Keratinocyte (primary cell): Measurements from ENCODE around the gene GMPR2. TPM values are rescaled to one million over a fixed set of nuclear protein-coding genes. Genes with fewer than 3 reads are reported as not detected.

Source experiments
- DNase-seq: peaks from one replicate; pipeline ENCODE4 v3.0.0-alpha.2; 2011; ENCODE audit warnings: low read depth, missing footprints, low spot score
- FAIRE-seq: peaks from 2 replicates; lab custom pipeline; 2011; peaks lifted over from hg19 to GRCh38; lab: Jason Lieb, UNC
- H2AFZ ChIP-seq: 2 replicates; pipeline ENCODE4 v1.6.0; 2012; ENCODE audit warnings: low read length, control low read depth, inconsistent platforms; ENCODE audit not compliant: control insufficient read depth
- H3K27ac ChIP-seq: 2 replicates; pipeline ENCODE4 v1.5.1; 2011; ENCODE audit warnings: low read length; ENCODE audit not compliant: control insufficient read depth, insufficient read depth
- H3K27me3 ChIP-seq: 3 replicates; pipeline ENCODE4 v1.6.0; 2011; ENCODE audit warnings: low read length; ENCODE audit not compliant: control insufficient read depth, insufficient read depth; ENCODE audit errors: extremely low read depth
- H3K36me3 ChIP-seq, 2 experiments: 2 replicates in 1 of 2; 3 replicates in 1 of 2; pipeline ENCODE4 v1.5.1; 2011; ENCODE audit warnings: low read length in 2 of 2, mild to moderate bottlenecking in 1 of 2; ENCODE audit not compliant: control insufficient read depth in 2 of 2, insufficient read depth in 2 of 2; ENCODE audit errors: extremely low read depth in 1 of 2
- H3K4me1 ChIP-seq: 3 replicates; pipeline ENCODE4 v1.5.1; 2011; ENCODE audit warnings: low read length; ENCODE audit not compliant: control insufficient read depth, insufficient read depth; ENCODE audit errors: extremely low read depth
- H3K4me2 ChIP-seq: 3 replicates; pipeline ENCODE4 v1.6.0; 2011; ENCODE audit warnings: low read depth, low read length; ENCODE audit not compliant: control insufficient read depth, insufficient read depth; ENCODE audit errors: extremely low read depth
- H3K4me3 ChIP-seq, 3 experiments: fragments of 200-600 bp in 1 of 3; sonication (generic) in 1 of 3; 2 replicates in 2 of 3; 3 replicates in 1 of 3; pipeline ENCODE4 v1.5.1; 2011 to 2016; ENCODE audit warnings: low read length in 3 of 3, mild to moderate bottlenecking in 3 of 3, control low read depth in 2 of 3, inconsistent platforms in 1 of 3, low read depth in 1 of 3, mixed read lengths in 1 of 3, mixed run types in 1 of 3, moderate library complexity in 1 of 3; ENCODE audit not compliant: control insufficient read depth in 2 of 3, insufficient read depth in 2 of 3; ENCODE audit errors: extremely low read depth in 1 of 3
- H3K79me2 ChIP-seq: 2 replicates; pipeline ENCODE4 v1.6.0; 2012; ENCODE audit warnings: low read length; ENCODE audit not compliant: control insufficient read depth, insufficient read depth
- H3K9ac ChIP-seq: 3 replicates; pipeline ENCODE4 v1.6.0; 2011; ENCODE audit warnings: low read length; ENCODE audit not compliant: control insufficient read depth, insufficient read depth; ENCODE audit errors: extremely low read depth
- H3K9me1 ChIP-seq: 3 replicates; pipeline ENCODE4 v1.6.0; 2011; ENCODE audit warnings: low read length; ENCODE audit not compliant: control insufficient read depth, insufficient read depth; ENCODE audit errors: extremely low read depth
- H3K9me3 ChIP-seq: 2 replicates; pipeline ENCODE4 v1.5.1; 2012; ENCODE audit warnings: low read depth, low read length; ENCODE audit not compliant: control insufficient read depth
- H4K20me1 ChIP-seq: 3 replicates; pipeline ENCODE4 v1.6.0; 2011; ENCODE audit warnings: low read length; ENCODE audit not compliant: control insufficient read depth, insufficient read depth; ENCODE audit errors: extremely low read depth
- CTCF ChIP-seq, 3 experiments: IDR thresholded peaks in 1 of 3; conservative IDR thresholded peaks in 1 of 3; optimal IDR thresholded peaks in 1 of 3; 2 replicates in 2 of 3; 3 replicates in 1 of 3; pipeline versions ENCODE3 to v1.5.1; 2011; ENCODE audit warnings: low read length in 3 of 3, mild to moderate bottlenecking in 3 of 3, moderate library complexity in 2 of 3, control low read depth in 1 of 3, inconsistent platforms in 1 of 3; ENCODE audit not compliant: insufficient read depth in 2 of 3; ENCODE audit errors: extremely low read depth in 1 of 3
- EZH2 ChIP-seq: IDR thresholded peaks from one replicate; pipeline ENCODE4 v1.6.1; 2012; ENCODE audit warnings: inconsistent platforms, mild to moderate bottlenecking, low read length, moderate library complexity
- dilution Hi-C: fragments of 300-500 bp; cut with MboI; formaldehyde crosslinking; loops from one replicate; pipeline ENCODE4 v1.7.0; 2020; ENCODE audit warnings: low sequenced_read_pairs; ENCODE audit not compliant: extremely low pct_ligation_motif_present
- polyA plus RNA-seq, 5 experiments: library from polyadenylated mRNA; depleted of rRNA in 3 of 5; stranded (reverse) in 3 of 5; stranded (forward) in 1 of 5; unstranded in 1 of 5; fragments of >200 nt; gene quantifications; 1 replicate in 1 of 5; 2 replicates in 3 of 5; 3 replicates in 1 of 5; pipeline versions ENCODE4 v1.2.1 to v1.2.3, GENCODE V29; 2011 to 2012; ENCODE audit warnings: missing spikeins in 2 of 5, low read depth in 1 of 5, low replicate concordance in 1 of 5

The GMPR2 gene
- polyA plus RNA-seq, 1 donor (not counting 4 experiments of a cell fraction or from before 2014, with no cell fraction given) = 84.6 TPM

GRCh38 chr14:24195186-24196070 is 37.3 kb upstream of the GMPR2 start, which contains the start of gene TM9SF1:
TSS of gene TM9SF1 (minus strand) at chr14:24195441. CDS start at chr14:24195019, 422 bp downstream.
- TF ChIP-seq EZH2 (no peak), CTCF (optimal IDR thresholded peaks at IDR 0.05 in 1 of 3, IDR thresholded peaks at IDR 0.05 in 1 of 3, conservative IDR thresholded peaks at IDR 0.05 in 1 of 3; ENCODE audit: extremely low read depth in 1 of 3, insufficient read depth in 2 of 3, low read length in 3 of 3) (no peak)
- Histone ChIP-seq H4K20me1 (no peaks in the 10 kb centered on the region), H3K9me3 (no peaks in the 10 kb centered on the region), H3K9ac (peak within 1 kb of the TSS; percentile 98), H3K4me1 (peaks cover 15% of the 10 kb centered on the region), H3K79me2 (peaks cover 48% of the 10 kb centered on the region), H3K9me1 (no peaks in the 10 kb centered on the region), H3K4me3 (peak within 1 kb of the TSS; percentile 83 to 98 (median 96)), H3K4me2 (peak within 1 kb of the TSS; percentile 98), H3K36me3 (peaks cover 8 to 17% of the 10 kb centered on the region in 2 experiments), H3K27ac (peak within 1 kb of the TSS; percentile 96), H2AFZ (peak within 1 kb of the TSS; percentile 90), H3K27me3 (no peaks in the 10 kb centered on the region)
- dilution Hi-C loops = no loop called here
- no peak for FAIRE-seq
- DNase-seq = peak; percentile 30

- Histone ChIP-seq H3K4me3 (peak overlapping the region; percentile 83 to 98 (median 96)), H3K27ac (peak overlapping the region; percentile 96), H3K4me2 (peak overlapping the region; percentile 98), H3K27me3 (no peaks in the 10 kb centered on the region), H3K9me1 (no peaks in the 10 kb centered on the region), H4K20me1 (no peaks in the 10 kb centered on the region), H3K36me3 (peaks cover 5 to 17% of the 10 kb centered on the region in 2 experiments), H3K9me3 (no peaks in the 10 kb centered on the region), H3K79me2 (peaks cover 46% of the 10 kb centered on the region), H3K4me1 (peaks cover 15% of the 10 kb centered on the region), H3K9ac (peak overlapping the region; percentile 98), H2AFZ (peak overlapping the region; percentile 90)
- dilution Hi-C loops = no loop called here
- TF ChIP-seq EZH2 = no peak
- TF ChIP-seq CTCF (optimal IDR thresholded peaks at IDR 0.05 in 1 of 3, IDR thresholded peaks at IDR 0.05 in 1 of 3, conservative IDR thresholded peaks at IDR 0.05 in 1 of 3; ENCODE audit: extremely low read depth in 1 of 3, insufficient read depth in 2 of 3, low read length in 3 of 3) = no peak
- DNase-seq (no peak), FAIRE-seq (no peak)
These were observed 36.4 kb upstream of the GMPR2 start for GRCh38 chr14:24196071-24197055.
